ENCODE measurements around the gene NECAB2.

The NECAB2 gene

DNA sequence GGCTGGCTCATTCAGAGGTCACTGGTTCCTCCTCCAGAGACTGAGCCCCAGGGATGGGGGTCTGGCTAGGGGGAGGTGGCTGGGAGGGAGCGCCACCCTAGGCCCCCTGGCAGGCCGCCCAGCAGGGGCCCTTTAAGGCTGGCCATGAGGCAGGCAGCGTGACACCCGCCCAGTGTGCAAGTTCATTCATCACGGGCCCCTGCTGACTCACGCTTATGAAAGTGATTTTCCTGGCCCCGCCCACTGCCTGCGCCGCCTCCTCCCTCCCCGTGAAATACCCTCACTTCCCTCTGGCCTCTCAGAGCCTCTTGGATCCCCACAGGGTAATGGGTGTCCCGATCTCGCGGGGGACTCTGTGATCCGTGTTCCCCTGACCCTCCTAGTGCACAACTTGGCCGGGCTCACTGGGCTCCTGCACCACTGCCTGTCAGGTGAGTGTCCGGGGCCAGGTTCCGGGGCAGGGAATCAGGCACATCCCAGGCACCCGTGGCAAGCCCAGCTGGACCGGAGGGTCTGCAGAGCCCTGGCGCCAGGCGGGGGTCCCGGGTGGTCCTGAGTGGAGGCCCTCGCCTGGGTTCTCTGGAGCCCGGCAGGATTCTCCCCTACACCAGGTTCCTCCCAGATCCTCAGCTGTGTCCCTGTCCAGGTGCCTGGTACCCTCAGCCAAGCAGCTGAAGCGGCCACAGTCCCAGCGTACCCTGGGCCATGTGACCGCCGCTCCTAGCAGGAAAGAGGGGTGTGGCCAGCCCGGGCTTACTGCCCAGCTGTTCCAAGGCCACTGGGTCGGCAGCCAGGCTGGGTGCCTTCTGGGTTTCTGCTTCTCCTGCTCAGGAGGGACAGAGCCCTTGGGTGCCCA lies 14.9 kb upstream of the NECAB2 start, which contains the start of gene OSGIN1:
TSS of gene OSGIN1 (plus strand) at position 301 of the 856 bp plus-strand sequence. CDS start 4,432 bp downstream, outside the sequence.
- peak; percentile 85 for DNase-seq

DNA sequence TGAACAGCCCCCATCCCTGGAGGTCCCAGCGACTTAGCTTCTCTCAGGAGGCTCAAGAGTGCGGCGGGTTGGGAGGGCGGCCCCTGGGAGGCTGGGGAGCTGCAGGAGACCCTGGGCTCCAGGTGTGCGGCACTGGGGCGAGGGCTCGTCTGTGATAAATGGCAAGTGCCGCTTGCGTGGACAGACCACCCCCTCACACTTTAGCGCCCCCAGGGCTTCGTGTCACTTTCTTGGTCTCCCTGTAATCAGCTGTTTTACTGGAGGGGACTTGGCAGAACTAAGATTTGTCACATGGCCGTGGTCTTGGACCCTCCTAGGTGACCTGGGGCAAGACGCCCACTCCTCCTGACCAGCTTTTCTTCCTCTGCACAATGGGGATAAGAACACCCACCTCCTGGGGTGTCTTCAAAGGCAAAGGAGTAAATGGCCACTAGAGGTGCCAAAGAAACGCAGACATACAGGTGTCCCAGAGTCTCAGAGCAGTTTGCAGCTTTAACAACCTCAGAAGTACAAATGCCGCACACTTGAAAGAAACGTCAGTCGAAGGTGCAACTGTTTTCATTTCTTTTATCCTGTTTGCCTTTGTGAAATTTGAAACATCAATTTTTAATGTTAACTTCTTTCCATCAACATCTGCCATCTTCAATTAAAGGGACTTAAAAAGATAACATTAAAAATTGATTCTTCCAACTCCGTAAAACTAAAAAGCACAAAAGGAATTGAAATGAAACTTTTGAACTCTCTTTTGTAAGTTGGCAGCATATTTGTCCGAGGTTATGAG lies 14.1 kb upstream of the NECAB2 start:
- no peak for DNase-seq

DNA sequence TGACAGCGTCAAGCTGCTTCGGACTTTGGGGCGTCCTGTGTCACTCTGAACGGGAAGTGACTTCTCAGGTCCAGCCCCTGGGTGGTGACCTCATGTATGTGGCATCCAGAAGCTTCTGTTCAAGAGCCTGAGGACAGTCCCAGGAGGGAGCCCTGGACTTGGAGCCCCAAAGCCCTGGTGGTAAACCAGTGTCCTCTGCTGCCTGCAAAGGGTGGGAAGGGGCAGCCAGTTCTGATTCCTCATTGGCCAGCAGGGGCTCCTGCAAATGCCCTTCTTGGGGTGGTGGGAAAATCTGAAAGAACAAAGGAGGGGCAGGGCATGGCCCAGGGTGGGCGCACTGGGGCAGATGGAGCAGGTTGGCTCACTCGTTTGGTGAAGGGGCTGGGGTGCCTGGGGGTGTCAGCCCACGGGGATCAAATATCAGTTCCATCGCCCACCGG lies 13.4 kb upstream of the NECAB2 start:
- no peak for DNase-seq

DNA sequence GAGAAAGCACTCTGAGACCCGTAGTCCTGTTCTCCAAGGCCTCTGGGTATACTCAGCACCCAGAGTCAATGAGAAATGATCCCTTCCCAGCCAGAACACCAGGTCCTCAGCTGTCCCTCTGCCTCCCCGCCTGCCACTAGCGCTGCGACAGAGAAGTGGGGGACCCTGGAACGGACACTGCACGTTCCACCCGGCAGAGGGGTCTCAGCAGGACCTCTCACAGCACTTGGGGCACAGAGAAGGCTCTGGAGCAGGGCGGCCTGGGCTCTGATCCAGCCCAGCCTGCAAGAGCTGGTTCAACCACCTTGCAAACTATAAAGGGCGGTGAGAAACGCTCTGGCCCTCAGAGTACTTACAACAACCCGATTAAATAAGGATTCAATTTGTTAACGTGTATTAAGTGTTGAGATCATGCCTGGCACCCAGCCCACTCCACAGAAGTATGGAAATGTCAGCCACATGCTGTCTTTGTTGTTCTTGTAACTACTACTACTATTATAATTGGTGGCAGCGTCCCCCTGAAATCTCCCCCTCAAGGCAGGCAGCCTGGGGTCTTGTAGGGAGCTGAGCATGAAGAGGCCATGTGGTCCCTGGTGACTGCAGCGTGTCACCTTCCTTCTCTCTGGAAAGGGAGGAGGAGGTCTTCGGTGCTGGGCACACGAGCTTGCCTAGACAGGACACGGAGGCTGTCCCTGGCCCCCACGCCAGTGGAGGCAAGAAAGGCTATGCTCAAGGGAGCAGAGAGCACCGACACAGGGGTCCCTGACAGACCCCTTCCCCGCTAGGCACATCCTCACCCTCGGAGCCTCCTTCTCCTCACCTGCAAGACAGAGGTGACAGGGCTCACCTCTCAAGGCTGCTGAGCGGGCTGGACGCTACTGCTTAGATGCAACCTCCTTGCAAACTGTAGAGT lies 12.6 kb upstream of the NECAB2 start:
- no peak for DNase-seq

DNA sequence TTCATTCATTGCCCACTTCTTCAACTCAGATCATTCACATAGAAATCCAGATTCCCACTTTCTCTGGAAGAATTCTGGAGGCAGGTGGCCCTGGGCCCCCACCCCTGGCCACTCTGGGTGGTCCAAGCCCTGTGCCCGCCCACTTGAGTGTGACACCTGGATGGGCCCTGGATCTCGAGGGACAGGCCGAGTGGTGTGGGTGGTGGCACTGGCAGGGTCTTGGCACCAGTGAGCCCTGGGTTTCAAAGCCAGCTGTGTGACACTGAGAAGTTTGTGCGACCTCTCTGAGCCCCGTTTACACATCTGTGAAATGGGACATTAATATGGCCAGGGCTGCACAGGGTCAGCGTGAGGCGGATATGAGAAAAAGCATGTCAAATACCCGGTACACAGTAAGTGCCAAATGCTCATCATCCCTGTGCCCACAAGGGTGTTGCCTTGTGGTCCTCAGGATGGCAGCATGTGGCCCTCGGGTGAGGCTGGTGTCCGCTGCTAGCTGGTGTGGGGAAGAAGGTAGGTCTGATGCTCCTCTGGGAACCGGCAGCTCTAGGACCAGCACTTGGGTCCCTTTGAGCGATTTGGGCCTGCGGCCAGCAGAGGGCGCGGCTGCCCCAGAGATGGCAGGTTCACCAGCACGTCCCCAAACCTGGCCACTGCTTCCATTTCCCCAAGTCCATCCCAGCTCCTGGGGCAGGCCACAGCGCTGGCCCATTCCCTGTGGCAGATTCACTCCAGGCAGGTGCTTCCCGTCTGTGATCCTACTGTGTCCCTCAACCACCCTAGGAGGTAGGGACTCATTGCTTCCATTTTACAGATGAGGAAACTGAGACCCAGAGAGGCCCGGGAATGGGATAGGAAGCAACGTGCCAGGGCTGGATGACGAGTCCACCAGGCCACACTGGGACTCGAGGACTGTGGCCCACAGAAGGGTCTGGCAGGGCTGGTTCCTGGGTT lies 11.4 kb upstream of the NECAB2 start:
- DNase-seq = peak; percentile 85

DNA sequence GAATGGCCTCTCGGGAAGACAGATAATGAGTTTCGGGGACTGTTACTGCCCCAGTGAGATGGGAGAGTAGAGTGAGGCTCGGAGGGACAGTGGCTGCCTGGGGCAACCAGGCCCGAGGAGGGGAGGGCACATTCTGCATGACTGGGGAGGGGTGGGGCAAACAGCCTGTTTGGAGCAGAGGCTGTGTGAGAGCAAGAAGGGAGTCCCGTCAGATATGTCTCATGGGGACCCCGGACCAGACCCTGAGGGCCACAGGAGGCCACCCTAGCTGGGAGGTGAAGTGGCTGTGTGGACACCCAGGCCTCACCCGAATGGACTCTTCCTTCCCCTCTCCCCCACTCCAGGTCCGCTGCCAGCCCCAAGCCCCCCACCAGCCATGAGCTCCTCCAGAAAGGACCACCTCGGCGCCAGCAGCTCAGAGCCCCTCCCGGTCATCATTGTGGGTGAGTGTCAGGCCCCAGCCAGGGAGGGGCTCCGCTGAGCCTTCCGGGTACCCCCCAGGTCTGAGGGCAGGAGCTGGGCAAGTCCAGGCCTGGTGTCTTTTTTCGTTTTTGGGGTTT lies 10.7 kb upstream of the NECAB2 start:
- DNase-seq = no peak

DNA sequence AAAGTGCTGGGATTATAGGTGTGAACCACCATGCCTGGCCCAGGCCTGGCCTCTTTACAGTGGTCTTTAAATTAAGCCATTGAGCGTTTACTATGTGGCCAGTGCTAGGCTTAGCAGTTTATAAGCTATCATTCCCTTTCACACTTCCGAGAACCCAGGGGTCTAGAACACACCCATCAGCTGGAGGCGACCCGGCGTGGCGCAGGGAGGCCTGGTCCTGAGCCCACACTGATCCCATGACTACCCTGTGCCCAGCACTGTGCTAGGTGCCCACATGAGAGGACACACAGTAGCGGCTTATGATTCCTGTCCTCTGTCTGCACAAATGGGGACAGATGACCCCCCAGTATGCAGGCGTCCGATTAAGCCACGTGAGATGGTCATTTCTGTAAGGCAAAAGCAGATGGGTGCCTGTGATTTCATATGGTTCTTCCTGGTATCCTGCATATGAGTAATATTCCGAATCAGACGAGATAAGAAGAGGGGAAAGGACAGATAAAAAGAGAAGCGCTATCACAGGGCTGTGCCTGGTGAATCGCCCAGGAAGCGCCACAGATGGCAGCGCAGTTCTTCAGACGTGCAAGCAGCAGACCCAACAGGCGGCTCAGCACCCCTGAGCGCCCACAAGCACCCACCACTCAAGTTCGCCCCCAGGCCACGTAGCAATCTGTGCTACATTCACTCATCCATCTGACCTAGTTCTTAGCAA lies 9.8 kb upstream of the NECAB2 start:
- no peak for DNase-seq

DNA sequence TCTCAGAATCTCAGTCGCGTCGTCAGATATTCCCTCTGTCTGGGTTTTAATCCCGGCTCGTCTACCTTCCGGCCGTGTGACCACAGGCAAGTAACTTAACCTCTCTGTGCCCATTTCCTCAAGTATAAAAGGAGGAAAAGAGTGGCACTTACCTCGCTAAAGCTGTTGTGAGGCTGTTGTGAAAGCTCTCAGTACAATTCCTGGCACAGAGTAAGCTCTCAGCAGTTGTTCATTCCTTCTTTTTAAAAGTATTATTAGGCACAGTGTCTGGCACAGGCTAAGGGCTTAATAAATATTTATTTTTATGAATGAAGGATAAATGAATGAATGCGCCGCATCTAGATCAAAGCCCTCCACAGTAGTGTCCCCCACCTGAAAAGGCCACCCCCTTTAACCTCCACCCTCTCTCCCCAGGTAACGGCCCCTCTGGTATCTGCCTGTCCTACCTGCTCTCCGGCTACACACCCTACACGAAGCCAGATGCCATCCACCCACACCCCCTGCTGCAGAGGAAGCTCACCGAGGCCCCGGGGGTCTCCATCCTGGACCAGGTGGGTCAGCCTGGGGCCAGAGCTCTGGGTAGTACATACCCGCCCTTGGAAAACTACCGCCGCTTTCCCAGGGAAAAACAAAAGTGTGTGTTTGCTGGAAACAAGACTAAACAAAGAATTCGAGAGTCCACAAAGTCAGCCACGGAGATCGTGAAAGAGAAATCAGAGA lies 9.0 kb upstream of the NECAB2 start:
- DNase-seq = no peak

DNA sequence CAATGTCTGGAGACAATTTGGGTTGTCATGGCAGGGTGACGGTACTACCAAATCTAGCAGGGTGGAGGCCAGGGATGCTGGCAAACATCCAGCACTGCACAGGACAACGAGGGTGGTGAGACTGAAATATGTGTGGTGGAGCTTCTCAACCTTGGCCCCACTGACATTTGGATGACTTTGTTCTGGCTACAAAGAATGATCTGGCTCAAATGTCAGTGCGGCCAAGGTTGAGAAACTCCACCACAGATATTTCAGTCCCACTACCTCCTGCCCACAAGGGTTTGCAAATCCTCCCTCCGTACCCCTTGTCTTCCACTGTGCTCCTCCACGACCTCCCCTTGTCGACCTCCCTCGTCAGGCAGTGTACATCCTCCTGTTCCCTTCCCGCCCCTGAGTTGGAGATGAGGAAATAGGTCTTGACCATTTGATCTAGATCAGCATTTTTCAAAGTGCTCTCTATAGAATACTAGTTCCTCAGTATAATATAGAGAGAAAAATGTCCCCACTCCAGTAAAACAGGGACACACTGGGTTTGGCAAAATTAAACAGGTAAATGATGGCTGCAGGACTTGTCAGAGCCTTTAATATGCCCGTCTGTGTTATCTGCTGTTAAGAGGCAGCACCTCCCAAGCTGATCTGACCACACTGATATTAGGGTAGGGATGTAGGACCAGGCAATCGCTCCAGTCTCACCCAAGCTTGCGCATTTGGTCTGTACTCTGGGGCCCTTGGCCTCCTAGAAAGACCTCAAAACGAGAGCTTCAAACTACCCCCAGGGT lies 8.2 kb upstream of the NECAB2 start:
- DNase-seq = no peak

DNA sequence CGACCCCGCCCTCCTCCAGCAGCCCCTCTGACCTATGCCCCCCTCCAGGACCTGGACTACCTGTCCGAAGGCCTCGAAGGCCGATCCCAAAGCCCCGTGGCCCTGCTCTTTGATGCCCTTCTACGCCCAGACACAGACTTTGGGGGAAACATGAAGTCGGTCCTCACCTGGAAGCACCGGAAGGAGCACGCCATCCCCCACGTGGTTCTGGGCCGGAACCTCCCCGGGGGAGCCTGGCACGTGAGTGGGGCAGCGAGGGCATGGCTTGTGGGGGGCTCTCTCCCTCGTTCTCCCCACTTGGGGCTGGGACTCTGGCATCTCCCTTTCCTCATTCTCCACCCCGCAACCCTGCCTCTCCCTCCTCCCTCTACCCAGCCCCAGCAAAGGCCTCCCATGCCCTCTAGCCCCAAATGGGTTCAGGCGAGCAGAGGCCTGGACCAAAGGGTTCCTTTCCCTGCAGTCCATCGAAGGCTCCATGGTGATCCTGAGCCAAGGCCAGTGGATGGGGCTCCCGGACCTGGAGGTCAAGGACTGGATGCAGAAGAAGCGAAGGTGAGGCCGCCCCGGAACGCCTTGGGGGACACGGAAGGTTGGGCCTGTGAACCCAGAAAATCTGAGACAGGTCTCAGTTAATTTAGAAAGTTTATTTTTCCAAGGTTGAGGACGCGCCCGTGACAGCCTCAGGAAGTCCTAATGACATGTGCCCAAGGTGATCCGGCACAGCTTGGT lies 7.4 kb upstream of the NECAB2 start:
- DNase-seq = no peak

DNA sequence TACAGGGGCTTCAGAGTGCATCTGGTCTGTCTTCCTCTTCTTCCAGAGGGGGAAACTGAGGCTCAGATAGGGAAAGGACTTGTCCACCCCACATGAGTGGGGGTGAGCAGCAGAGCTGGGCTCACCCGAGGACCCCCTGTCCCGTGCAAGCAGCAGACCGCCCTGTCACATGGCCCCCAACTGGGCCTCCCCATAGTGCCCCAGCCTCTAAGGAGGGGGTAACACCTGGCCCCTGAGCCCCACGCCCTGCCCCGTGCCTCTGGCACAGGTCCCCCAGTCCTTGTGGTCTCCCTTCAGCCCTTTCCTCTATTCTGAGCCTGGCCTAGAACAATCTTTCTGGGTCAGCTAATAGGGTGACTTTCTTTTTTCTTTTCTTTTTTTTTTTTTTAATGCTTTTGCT lies 6.5 kb upstream of the NECAB2 start:
- DNase-seq = no peak

DNA sequence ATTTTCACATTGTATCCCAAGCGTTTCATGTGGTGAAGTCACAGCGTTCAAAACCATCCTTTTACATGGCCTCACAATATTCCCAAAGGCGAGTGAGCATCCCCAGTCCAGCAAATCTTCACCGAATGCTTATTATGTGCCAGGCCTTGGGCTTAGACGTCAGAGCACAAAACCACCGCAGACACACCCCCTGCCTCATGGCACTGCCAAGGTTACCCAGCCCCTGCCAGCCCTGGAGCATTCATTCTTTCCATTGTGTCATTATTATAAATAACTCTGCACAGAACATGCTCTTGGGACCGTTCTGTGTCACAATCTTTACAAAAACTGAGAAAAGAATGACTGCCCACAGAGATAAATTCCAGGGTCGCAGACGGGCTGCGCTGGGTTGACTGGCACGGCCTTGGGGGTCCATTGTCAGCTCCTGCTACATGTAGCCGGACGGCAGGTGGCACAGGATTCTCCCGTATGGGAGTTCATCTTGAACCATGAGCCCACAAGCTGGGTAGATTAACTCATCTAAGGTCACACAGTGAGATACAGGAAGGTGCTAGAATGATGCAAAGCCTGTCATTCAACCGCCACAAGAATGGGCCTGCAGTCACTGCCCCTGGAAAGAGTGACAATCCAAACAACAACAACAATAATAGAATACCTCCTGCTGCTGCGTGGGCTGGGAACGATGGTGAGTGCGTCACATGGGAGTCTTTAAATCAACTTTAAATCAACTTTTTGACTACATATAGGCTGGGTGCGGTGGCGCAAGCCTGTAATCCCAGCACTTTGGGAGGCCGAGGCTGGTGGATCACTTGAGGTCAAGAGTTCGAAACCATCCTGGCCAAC lies 4.5 kb upstream of the NECAB2 start:
- DNase-seq = peak; percentile 18

DNA sequence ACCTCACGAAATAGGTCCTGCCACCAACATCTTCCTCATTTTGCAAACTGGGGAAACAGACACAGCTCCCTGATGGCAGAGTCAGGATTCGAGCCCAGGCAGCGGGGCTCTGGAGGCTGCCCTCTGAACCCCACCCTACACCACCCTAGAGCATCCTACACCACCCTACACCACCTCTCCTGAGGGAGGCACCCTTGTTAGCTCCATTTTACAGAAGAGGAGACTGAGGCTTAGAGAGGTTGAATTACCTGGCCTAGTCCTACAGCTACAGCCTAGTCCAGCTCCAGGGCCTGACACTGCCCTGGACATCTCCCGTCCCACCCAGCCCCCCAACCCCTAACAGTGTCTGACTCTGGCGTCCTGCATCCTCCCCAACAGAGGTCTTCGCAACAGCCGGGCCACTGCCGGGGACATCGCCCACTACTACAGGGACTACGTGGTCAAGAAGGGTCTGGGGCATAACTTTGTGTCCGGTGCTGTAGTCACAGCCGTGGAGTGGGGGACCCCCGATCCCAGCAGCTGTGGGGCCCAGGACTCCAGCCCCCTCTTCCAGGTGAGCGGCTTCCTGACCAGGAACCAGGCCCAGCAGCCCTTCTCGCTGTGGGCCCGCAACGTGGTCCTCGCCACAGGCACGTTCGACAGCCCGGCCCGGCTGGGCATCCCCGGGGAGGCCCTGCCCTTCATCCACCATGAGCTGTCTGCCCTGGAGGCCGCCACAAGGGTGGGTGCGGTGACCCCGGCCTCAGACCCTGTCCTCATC lies 3.2 kb upstream of the NECAB2 start:
- DNase-seq = peak; percentile 33

DNA sequence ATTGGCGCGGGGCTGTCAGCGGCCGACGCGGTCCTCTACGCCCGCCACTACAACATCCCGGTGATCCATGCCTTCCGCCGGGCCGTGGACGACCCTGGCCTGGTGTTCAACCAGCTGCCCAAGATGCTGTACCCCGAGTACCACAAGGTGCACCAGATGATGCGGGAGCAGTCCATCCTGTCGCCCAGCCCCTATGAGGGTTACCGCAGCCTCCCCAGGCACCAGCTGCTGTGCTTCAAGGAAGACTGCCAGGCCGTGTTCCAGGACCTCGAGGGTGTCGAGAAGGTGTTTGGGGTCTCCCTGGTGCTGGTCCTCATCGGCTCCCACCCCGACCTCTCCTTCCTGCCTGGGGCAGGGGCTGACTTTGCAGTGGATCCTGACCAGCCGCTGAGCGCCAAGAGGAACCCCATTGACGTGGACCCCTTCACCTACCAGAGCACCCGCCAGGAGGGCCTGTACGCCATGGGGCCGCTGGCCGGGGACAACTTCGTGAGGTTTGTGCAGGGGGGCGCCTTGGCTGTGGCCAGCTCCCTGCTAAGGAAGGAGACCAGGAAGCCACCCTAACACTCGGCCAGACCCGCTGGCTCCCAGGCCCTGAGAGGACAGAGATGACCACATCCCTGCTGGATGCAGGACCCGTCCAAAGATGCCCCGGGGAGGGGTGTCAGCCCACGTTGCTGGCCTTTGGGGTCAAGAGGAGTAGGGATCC lies 2.4 kb upstream of the NECAB2 start:
- DNase-seq = no peak

DNA sequence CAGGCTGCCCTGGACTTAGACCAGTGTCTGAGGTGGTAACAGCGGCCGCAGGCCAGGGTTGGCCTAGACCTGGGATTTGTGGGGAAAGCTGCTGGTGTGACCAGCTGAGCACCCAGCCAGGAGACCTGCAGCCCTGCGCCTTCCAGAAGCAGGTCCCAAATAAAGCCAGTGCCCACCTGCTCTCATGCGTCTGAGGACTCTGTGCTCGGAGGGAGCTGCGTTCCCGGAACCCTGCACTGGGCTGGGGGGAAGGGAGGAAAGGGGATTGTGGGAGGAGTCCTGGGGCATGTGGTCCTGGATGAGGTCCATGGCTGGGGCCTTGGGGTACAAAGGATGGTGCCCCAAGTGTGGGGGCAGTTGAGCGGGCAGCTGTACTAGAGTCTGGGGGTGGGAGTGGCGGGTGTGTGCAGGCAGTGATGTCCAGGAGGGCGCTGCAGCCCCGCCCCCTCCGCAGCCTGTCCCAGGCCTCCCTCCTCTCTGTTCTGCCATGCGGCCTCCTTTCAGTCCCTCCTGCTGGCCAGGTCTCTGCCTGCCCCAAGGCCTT lies 1.8 kb upstream of the NECAB2 start:
- DNase-seq = peak; percentile 37

DNA sequence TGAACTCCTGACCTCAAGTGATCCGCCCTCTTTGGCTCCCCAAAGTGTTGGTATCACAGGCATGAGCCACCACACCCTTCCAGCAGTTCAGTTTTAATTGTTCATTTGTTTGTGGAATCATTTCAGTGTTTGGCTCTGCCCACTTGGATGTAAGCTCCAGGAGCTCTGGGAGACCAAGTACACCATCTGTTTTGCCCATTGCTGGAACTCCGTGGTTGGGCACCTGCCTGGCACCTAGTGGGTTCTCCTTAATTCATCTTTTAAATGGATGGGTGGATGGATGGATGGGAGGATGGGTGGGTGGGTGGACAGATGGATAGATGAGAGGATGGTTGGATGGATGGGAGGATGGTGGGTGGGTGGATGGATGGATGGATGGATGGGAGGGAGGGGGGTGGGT lies 953 bp upstream of the NECAB2 start:
- no peak for DNase-seq
